NT2/D1 (cell line): ENCODE measurements around the gene PEX26.

Source experiments
- DNase-seq: peaks from one replicate; pipeline ENCODE4 v3.0.0-alpha.2; 2011; ENCODE audit warnings: low read depth, low spot score
- H3K27me3 ChIP-seq: 2 replicates; pipeline ENCODE4 v1.6.0; 2011; ENCODE audit warnings: mild to moderate bottlenecking; ENCODE audit not compliant: insufficient read length, insufficient read depth
- H3K36me3 ChIP-seq: 2 replicates; pipeline ENCODE4 v1.6.1; 2011; ENCODE audit warnings: mild to moderate bottlenecking, low read length, mixed read lengths; ENCODE audit not compliant: insufficient read depth, insufficient read length
- H3K4me1 ChIP-seq: 2 replicates; pipeline ENCODE4 v1.5.1; 2011; ENCODE audit not compliant: insufficient read depth, insufficient read length
- H3K4me3 ChIP-seq: 2 replicates; pipeline ENCODE4 v1.5.1; 2011; ENCODE audit warnings: low read depth; ENCODE audit not compliant: insufficient read length
- H3K9ac ChIP-seq: 2 replicates; pipeline ENCODE4 v1.6.0; 2011; ENCODE audit warnings: low read depth; ENCODE audit not compliant: insufficient read length
- H3K9me3 ChIP-seq: 2 replicates; pipeline ENCODE4 v1.5.1; 2011; ENCODE audit warnings: mild to moderate bottlenecking, low read length; ENCODE audit not compliant: insufficient read depth
- SUZ12 ChIP-seq: IDR thresholded peaks from 2 replicates; pipeline ENCODE4 v1.6.1; 2011; ENCODE audit not compliant: insufficient read length, insufficient read depth; ENCODE audit errors: extremely low read depth
- YY1 ChIP-seq: IDR thresholded peaks from 2 replicates; pipeline ENCODE4 v1.6.1; 2011; ENCODE audit not compliant: insufficient read length, insufficient read depth
- ZNF274 ChIP-seq: IDR thresholded peaks from 2 replicates; pipeline ENCODE4 v1.6.1; 2011; ENCODE audit warnings: mild to moderate bottlenecking, low read depth, low read length

The PEX26 gene

GRCh38 chr22:18077639-18078328 is at the start of gene PEX26:
Gene PEX26, plus strand, starts transcription at chr22:18077990. Its CDS starts 387 bp downstream, at chr22:18078377.
- Histone ChIP-seq H3K27me3 (no peaks in the 10 kb centered on the region), H3K9ac (peak within 1 kb of the TSS; percentile 100), H3K36me3 (peaks cover 28% of the 10 kb centered on the region), H3K4me3 (peak within 1 kb of the TSS; percentile 99), H3K4me1 (no peaks in the 10 kb centered on the region), H3K9me3 (no peaks in the 10 kb centered on the region)
- DNase-seq = peak; percentile 83
- TF ChIP-seq ZNF274 = no peak
- peak; percentile 73 for TF ChIP-seq YY1
- TF ChIP-seq SUZ12 = no peak

- no peaks in the 10 kb centered on the region for H3K9me3 ChIP-seq
- no peak for TF ChIP-seq ZNF274
- no peak overlapping the region for H3K4me3 ChIP-seq
- DNase-seq = no peak
- no peak overlapping the region for H3K9ac ChIP-seq
- no peaks in the 10 kb centered on the region for H3K36me3 ChIP-seq
- H3K27me3 ChIP-seq = peaks cover 32% of the 10 kb centered on the region
- H3K4me1 ChIP-seq = no peaks in the 10 kb centered on the region
Observed at GRCh38 chr22:18028817-18029527, 48.8 kb upstream of the PEX26 start.

DNA sequence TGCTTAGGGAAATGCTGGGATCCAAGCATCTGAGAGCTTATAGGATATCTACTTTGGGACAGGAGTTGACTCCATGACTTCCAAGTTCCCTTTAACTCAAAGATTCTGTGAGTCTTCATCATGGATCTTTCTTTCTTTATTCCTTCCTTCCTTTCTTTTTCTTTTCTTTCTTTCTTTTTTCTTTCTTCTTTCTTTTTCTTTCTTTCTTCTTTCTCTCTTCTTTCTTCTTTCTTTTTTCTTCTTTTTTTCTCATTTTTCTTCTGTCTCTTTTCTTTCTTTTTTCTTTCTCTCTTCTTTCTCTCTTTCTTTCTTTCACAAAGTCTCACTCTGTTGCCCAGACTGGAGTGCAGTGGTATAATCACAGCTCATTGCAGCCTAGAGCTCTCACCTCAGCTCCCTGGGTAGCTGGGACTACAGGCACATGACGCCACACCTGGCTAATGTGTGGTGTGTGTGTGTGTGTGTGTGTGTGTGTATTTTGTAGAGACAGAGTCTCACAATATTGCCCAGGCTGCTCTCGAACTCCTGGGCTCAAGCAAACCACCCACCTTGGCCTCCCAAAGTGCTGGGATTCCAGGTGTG is 48.0 kb upstream of the PEX26 start:
- Histone ChIP-seq H3K9me3 (no peaks in the 10 kb centered on the region), H3K4me1 (peaks cover 1% of the 10 kb centered on the region), H3K36me3 (no peaks in the 10 kb centered on the region), H3K27me3 (peaks cover 27% of the 10 kb centered on the region), H3K4me3 (no peak overlapping the region), H3K9ac (no peak overlapping the region)
- no peak for DNase-seq
- TF ChIP-seq SUZ12 = no peak
- TF ChIP-seq ZNF274 = no peak
- TF ChIP-seq YY1 = no peak

DNA sequence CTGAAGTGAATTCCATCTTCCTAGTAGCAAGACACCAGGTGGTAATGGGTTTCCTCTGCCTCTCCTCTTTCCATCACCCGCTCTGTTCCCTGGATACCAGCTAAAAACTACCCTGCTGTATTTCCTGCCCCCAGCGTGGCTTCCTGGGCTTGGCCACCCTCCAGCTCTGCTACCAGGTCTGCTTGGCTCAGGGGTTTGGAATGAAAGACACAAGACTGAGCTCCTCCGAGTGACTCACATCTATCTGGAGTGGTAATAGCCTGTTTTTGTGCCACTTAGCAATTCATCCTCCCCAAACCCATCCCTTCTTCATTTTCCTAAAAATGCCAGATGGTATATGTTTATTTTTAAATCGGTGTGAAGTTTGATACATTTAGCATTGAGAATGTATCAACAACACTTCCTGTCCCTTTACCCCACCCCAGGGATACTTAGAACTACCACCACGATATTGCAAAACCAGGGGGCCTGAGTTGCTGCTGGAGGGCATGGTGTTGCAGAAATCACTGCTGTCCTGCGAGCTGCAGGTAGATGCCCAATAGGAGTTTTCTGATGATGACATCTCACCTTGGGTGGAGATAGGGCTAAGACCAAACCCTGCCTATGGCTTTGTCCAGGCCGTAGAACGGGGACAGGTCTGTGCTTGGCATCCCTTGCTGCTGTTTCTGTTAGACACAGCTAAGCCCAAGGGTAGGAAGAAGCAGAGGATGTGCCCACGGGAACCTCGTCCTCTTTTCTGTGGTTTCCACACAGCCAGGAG is 45.9 kb upstream of the PEX26 start:
- Histone ChIP-seq H3K27me3 (peaks cover 6% of the 10 kb centered on the region), H3K4me3 (no peak overlapping the region), H3K36me3 (no peaks in the 10 kb centered on the region), H3K4me1 (peaks cover 6% of the 10 kb centered on the region), H3K9me3 (no peaks in the 10 kb centered on the region), H3K9ac (no peak overlapping the region)
- no peak for DNase-seq
- no peak for TF ChIP-seq SUZ12
- TF ChIP-seq YY1 = no peak
- TF ChIP-seq ZNF274 = no peak

GRCh38 chr22:18032455-18033101 is 45.2 kb upstream of the PEX26 start:
- H3K27me3 ChIP-seq = no peaks in the 10 kb centered on the region
- no peak overlapping the region for H3K4me3 ChIP-seq
- H3K4me1 ChIP-seq = peaks cover 6% of the 10 kb centered on the region
- DNase-seq = no peak
- no peaks in the 10 kb centered on the region for H3K36me3 ChIP-seq
- no peak for TF ChIP-seq ZNF274
- TF ChIP-seq SUZ12 = no peak
- TF ChIP-seq YY1 = no peak
- H3K9ac ChIP-seq = no peak overlapping the region
- no peaks in the 10 kb centered on the region for H3K9me3 ChIP-seq

GRCh38 chr22:18033204-18033998 is 44.4 kb upstream of the PEX26 start:
- H3K9me3 ChIP-seq = no peaks in the 10 kb centered on the region
- no peaks in the 10 kb centered on the region for H3K36me3 ChIP-seq
- H3K9ac ChIP-seq = no peak overlapping the region
- DNase-seq = no peak
- TF ChIP-seq SUZ12 (no peak), ZNF274 (no peak), YY1 (no peak)
- no peaks in the 10 kb centered on the region for H3K27me3 ChIP-seq
- H3K4me1 ChIP-seq = peaks cover 6% of the 10 kb centered on the region
- H3K4me3 ChIP-seq = no peak overlapping the region
